Endothelial cell of umbilical vein (primary cell): ENCODE data around the gene BMPR1B. TPM values are rescaled to one million over a fixed set of nuclear protein-coding genes. Genes with fewer than 3 reads are reported as not detected.

Experiments used
- BruUV-seq: library from RNA; stranded (reverse); fragments of 400-500 nt; replicated peaks from 2 replicates; lab custom pipeline; 2021; lab: Mats Ljungman, UMichigan
- CTCF ChIA-PET: fragments of 300-600, 350-600 bp; sonication (Branson Sonifier 250); formaldehyde crosslinking; loops from one replicate; lab custom pipeline; 2021; ENCODE audit warnings: antibody characterized with exemption, inconsistent platforms; lab: Charles Lee
- POLR2A ChIA-PET: fragments of 300-600, 350-600 bp; sonication (Branson Sonifier 250); formaldehyde crosslinking; loops from one replicate; lab custom pipeline; 2021; ENCODE audit warnings: antibody characterized with exemption, inconsistent platforms; lab: Charles Lee
- DNase-seq: peaks from one replicate; pipeline ENCODE4 v3.0.0-alpha.2; 2011; ENCODE audit warnings: low read depth, low spot score
- FAIRE-seq: peaks from 2 replicates; lab custom pipeline; 2011; peaks lifted over from hg19 to GRCh38; lab: Jason Lieb, UNC
- H2AFZ ChIP-seq: 2 replicates; pipeline ENCODE4 v1.6.0; 2012; ENCODE audit warnings: low read depth, low read length, control low read depth, inconsistent platforms
- H3K27ac ChIP-seq: 2 replicates; pipeline ENCODE4 v1.5.1; 2011; ENCODE audit warnings: low read depth, mild to moderate bottlenecking, control low read depth, low read length, moderate library complexity; ENCODE audit not compliant: insufficient read depth
- H3K27me3 ChIP-seq, 2 experiments: 2 replicates each; pipeline versions ENCODE4 v1.6.0 to v1.6.1; 2011; ENCODE audit warnings: low read length in 2 of 2, mixed read lengths in 1 of 2; ENCODE audit not compliant: control insufficient read depth in 2 of 2, insufficient read depth in 2 of 2
- H3K36me3 ChIP-seq, 2 experiments: 2 replicates in 1 of 2; 3 replicates in 1 of 2; pipeline ENCODE4 v1.5.1; 2011; ENCODE audit warnings: low read length in 2 of 2, mild to moderate bottlenecking in 1 of 2, moderate library complexity in 1 of 2; ENCODE audit not compliant: control insufficient read depth in 2 of 2, insufficient read depth in 2 of 2; ENCODE audit errors: extremely low read depth in 1 of 2
- H3K4me1 ChIP-seq: 3 replicates; pipeline ENCODE4 v1.5.1; 2011; ENCODE audit warnings: mild to moderate bottlenecking, low read length; ENCODE audit not compliant: control insufficient read depth, insufficient read depth; ENCODE audit errors: extremely low read depth
- H3K4me2 ChIP-seq: 2 replicates; pipeline ENCODE4 v1.6.1; 2011; ENCODE audit warnings: low read length, control low read depth, mixed read lengths; ENCODE audit not compliant: insufficient read depth
- H3K4me3 ChIP-seq, 3 experiments: fragments of 200-600 bp in 1 of 3; sonication (generic), shearing (Covaris generic) in 1 of 3; replicated peaks in 1 of 3; 2 replicates each; pipeline ENCODE4 v1.5.1; 2011 to 2016; ENCODE audit warnings: control low read depth in 3 of 3, low read length in 3 of 3, mild to moderate bottlenecking in 2 of 3, inconsistent platforms in 1 of 3, low read depth in 1 of 3, moderate library complexity in 1 of 3; ENCODE audit not compliant: insufficient read depth in 1 of 3
- H3K79me2 ChIP-seq: 2 replicates; pipeline ENCODE4 v1.6.0; 2012; ENCODE audit warnings: low read length, inconsistent platforms; ENCODE audit not compliant: control insufficient read depth, insufficient read depth
- H3K9ac ChIP-seq: replicated peaks from 2 replicates; pipeline ENCODE3; 2011; ENCODE audit warnings: low read length, control low read depth; ENCODE audit not compliant: insufficient read depth; ENCODE audit errors: extremely low read depth
- H3K9me1 ChIP-seq: replicated peaks from 3 replicates; pipeline ENCODE4 v1.6.0; 2011; ENCODE audit warnings: mild to moderate bottlenecking, low read length; ENCODE audit not compliant: control insufficient read depth, insufficient read depth; ENCODE audit errors: extremely low read depth
- H3K9me3 ChIP-seq: replicated peaks from 2 replicates; pipeline ENCODE4 v1.5.1; 2012; ENCODE audit warnings: low read length, inconsistent platforms; ENCODE audit not compliant: control insufficient read depth, insufficient read depth
- H4K20me1 ChIP-seq: replicated peaks from 2 replicates; pipeline ENCODE3; 2011; ENCODE audit warnings: mild to moderate bottlenecking, low read length; ENCODE audit not compliant: control insufficient read depth, insufficient read depth; ENCODE audit errors: extremely low read depth
- EZH2 ChIP-seq: IDR thresholded peaks from 2 replicates; pipeline ENCODE4 v1.6.1; 2012; ENCODE audit warnings: borderline replicate concordance, low read depth, mild to moderate bottlenecking, moderate library complexity, low read length, inconsistent platforms; ENCODE audit not compliant: severe bottlenecking
- FOS ChIP-seq: IDR thresholded peaks from 2 replicates; pipeline ENCODE4 v1.6.1; 2011; ENCODE audit warnings: mild to moderate bottlenecking, low read length, moderate library complexity, borderline replicate concordance; ENCODE audit not compliant: insufficient read depth
- GATA2 ChIP-seq: IDR thresholded peaks from 2 replicates; pipeline ENCODE4 v1.7.0; 2011; ENCODE audit warnings: low read depth, mild to moderate bottlenecking, moderate library complexity, mixed read lengths, low read length; ENCODE audit not compliant: insufficient read length, insufficient read depth
- JUN ChIP-seq: IDR thresholded peaks from 2 replicates; pipeline ENCODE4 v1.6.1; 2011; ENCODE audit warnings: borderline replicate concordance, low read depth; ENCODE audit not compliant: insufficient read length, insufficient read depth
- MYC ChIP-seq: IDR thresholded peaks from one replicate; pipeline ENCODE4 v1.6.1; 2011; ENCODE audit warnings: mild to moderate bottlenecking, low read depth, low read length
- POLR2A ChIP-seq: IDR thresholded peaks from 2 replicates; pipeline ENCODE4 v1.6.1; 2012; ENCODE audit warnings: low read depth, mild to moderate bottlenecking, control low read depth, low read length
- POLR2AphosphoS5 ChIP-seq: IDR thresholded peaks from 2 replicates; pipeline ENCODE4 v1.6.1; 2012; ENCODE audit warnings: low read depth, mild to moderate bottlenecking, control low read depth, low read length, moderate library complexity; ENCODE audit not compliant: insufficient read depth
- dilution Hi-C: fragments of 300-500 bp; cut with MboI; formaldehyde crosslinking; loops from one replicate; pipeline ENCODE4 v1.15.0; 2019; ENCODE audit warnings: low sequenced_read_pairs; ENCODE audit not compliant: extremely low pct_ligation_motif_present
- intact Hi-C: fragments of 100-400 bp; cut with micrococcal nuclease; formaldehyde crosslinking; loops from one replicate; pipeline ENCODE4 v1.10.0; 2022
- polyA plus RNA-seq, 4 experiments: library from polyadenylated mRNA; depleted of rRNA in 3 of 4; stranded (reverse) in 3 of 4; unstranded in 1 of 4; fragments of >200 nt; gene quantifications; 2 replicates each; pipeline versions ENCODE4 v1.2.1 to v1.2.3, GENCODE V29; 2011 to 2012; ENCODE audit warnings: missing spikeins in 1 of 4
- total RNA-seq: library from RNA; stranded (reverse); gene quantifications from 2 replicates; pipeline ENCODE4 v1.2.3, GENCODE V29; 2021
- TF ChIP-seq, protein P1 (sequence below): IDR thresholded peaks from 2 replicates; pipeline ENCODE4 v1.6.1; 2011; ENCODE audit not compliant: insufficient read depth, insufficient read length
- TF ChIP-seq, protein P2 (sequence below), 2 donors: IDR thresholded peaks; 1 replicate in 1 of 2; 2 replicates in 1 of 2; pipeline ENCODE4 v1.5.1; 2011; ENCODE audit warnings: low read length in 2 of 2, mild to moderate bottlenecking in 2 of 2, moderate library complexity in 2 of 2, control low read depth in 1 of 2, inconsistent platforms in 1 of 2, low read depth in 1 of 2; ENCODE audit not compliant: insufficient read depth in 1 of 2; ENCODE audit errors: extremely low read depth in 1 of 2

BMPR1B gene
- total and polyA plus RNA-seq, 2 donors (not counting 3 experiments of a cell fraction or from before 2014, with no cell fraction given), result 0.28 to 2.1 TPM

DNA sequence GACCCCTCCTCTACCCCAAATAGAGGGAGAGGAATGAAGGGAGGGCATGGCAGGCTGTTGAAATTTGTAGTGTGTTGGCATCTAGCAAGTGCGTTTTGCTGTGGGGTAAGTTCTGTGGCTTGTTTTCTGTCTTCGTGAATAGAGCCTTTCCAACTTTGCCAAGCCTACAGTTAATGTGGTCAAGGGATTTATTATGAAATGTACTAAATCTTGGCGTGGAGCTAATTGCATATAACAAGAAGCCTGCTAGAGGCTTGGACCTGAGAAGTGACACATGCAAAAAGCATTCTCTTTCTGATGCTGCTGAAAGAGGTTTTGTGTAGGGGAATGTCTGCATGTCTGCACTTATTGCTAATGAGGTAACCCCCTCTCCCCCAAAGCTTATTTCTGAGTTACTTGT lies 132.2 kb downstream of the BMPR1B start:
- no TSS peak for BruUV-seq
- no peaks in the 10 kb centered on the region for H3K4me1 ChIP-seq
- ChIA-PET CTCF (interaction anchor here (0.6 kb wide), 1 partner anchor 478 kb away, joined by 3 read pairs; no protein-coding TSS in a partner anchor), POLR2A (no interaction called here)
- no peaks in the 10 kb centered on the region for H4K20me1 ChIP-seq
- no peak overlapping the region for H2AFZ ChIP-seq
- dilution Hi-C loops, result no loop called here
- H3K9ac ChIP-seq, result no peak overlapping the region
- H3K27ac ChIP-seq, result no peak overlapping the region
- no peaks in the 10 kb centered on the region for H3K36me3 ChIP-seq
- DNase-seq (no peak), FAIRE-seq (no peak)
- intact Hi-C loops, result no loop called here
- no peaks in the 10 kb centered on the region for H3K27me3 ChIP-seq
- TF ChIP-seq FOS, result no peak
- no peak for TF ChIP-seq POLR2AphosphoS5
- TF ChIP-seq GATA2, result no peak
- no peak for TF ChIP-seq JUN
- no peak for TF ChIP-seq MYC
- TF ChIP-seq, protein P1, sequence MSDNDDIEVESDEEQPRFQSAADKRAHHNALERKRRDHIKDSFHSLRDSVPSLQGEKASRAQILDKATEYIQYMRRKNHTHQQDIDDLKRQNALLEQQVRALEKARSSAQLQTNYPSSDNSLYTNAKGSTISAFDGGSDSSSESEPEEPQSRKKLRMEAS, result no peak
- no peak for TF ChIP-seq POLR2A
- TF ChIP-seq, protein P2, sequence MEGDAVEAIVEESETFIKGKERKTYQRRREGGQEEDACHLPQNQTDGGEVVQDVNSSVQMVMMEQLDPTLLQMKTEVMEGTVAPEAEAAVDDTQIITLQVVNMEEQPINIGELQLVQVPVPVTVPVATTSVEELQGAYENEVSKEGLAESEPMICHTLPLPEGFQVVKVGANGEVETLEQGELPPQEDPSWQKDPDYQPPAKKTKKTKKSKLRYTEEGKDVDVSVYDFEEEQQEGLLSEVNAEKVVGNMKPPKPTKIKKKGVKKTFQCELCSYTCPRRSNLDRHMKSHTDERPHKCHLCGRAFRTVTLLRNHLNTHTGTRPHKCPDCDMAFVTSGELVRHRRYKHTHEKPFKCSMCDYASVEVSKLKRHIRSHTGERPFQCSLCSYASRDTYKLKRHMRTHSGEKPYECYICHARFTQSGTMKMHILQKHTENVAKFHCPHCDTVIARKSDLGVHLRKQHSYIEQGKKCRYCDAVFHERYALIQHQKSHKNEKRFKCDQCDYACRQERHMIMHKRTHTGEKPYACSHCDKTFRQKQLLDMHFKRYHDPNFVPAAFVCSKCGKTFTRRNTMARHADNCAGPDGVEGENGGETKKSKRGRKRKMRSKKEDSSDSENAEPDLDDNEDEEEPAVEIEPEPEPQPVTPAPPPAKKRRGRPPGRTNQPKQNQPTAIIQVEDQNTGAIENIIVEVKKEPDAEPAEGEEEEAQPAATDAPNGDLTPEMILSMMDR (IDR thresholded peaks at IDR 0.05; ENCODE audit: extremely low read depth in 1 of 2, insufficient read depth in 1 of 2, low read depth in 1 of 2, low read length in 2 of 2), result no peak
- TF ChIP-seq EZH2, result no peak
- H3K4me3 ChIP-seq, result no peak overlapping the region
- no peaks in the 10 kb centered on the region for H3K9me1 ChIP-seq
- H3K9me3 ChIP-seq, result no peaks in the 10 kb centered on the region
- H3K4me2 ChIP-seq, result no peak overlapping the region
- no peaks in the 10 kb centered on the region for H3K79me2 ChIP-seq
